Psoas muscle (tissue), 8 donors: ENCODE data around the gene CDC42BPB. TPM values are rescaled to one million over a fixed set of nuclear protein-coding genes. Genes with fewer than 3 reads are reported as not detected.
A peak's percentile ranks its signal among the peaks of the same experiment; 100 is the strongest.

Experiments used
- ATAC-seq, 4 donors: fragments of 200-7000 bp; cut with Tn5 transposase; one replicate each; pipeline ENCODE4 v1.9.1; 2020; ENCODE audit warnings: moderate library complexity in 3 of 4, mild to moderate bottlenecking in 2 of 4
- DNase-seq, 2 donors: peaks; one replicate each; pipeline ENCODE4 v3.0.0-alpha.2; 2020
- H3K27ac ChIP-seq: fragments of 200-600 bp; one replicate; pipeline ENCODE4 v1.8.0; 2022
- H3K27me3 ChIP-seq, 3 donors: fragments of 200-600 bp in 1 of 3; one replicate each; pipeline versions ENCODE4 v1.6.1 to v1.8.0; 2013 to 2022; ENCODE audit warnings: low read length in 2 of 3, mild to moderate bottlenecking in 2 of 3, moderate library complexity in 1 of 3; ENCODE audit not compliant: insufficient read depth in 3 of 3
- H3K36me3 ChIP-seq, 2 donors: fragments of 200-600 bp in 1 of 2; one replicate each; pipeline versions ENCODE4 v1.6.1 to v1.8.0; 2013 to 2022; ENCODE audit warnings: low read depth in 1 of 2, mild to moderate bottlenecking in 1 of 2, moderate library complexity in 1 of 2; ENCODE audit not compliant: insufficient read depth in 1 of 2
- H3K4me1 ChIP-seq: fragments of 200-600 bp; one replicate; pipeline ENCODE4 v1.8.0; 2022
- H3K4me3 ChIP-seq: fragments of 200-600 bp; one replicate; pipeline ENCODE4 v1.8.0; 2022; ENCODE audit warnings: mild to moderate bottlenecking
- H3K9me3 ChIP-seq: fragments of 200-600 bp; one replicate; pipeline ENCODE4 v1.8.0; 2022
- WGBS, 3 donors: extraction: QIAGEN DNeasy Blood & Tissue Kit; methylation state at CpG; one replicate each; pipeline versions ENCODE4 v1.1.6 to v1.1.7; 2013; 5-methylcytosine and 5-hydroxymethylcytosine counted together
- intact Hi-C, 2 donors: fragments of 100-400 bp; cut with DNase I; formaldehyde crosslinking; loops; one replicate each; pipeline versions ENCODE4 v1.11.0 to v1.14.2; 2022
- polyA plus RNA-seq, 3 donors: library from polyadenylated mRNA; stranded (reverse); fragments of 200-250 nt; gene quantifications; one replicate each; pipeline ENCODE4 v1.2.3, GENCODE V29; 2013
- total RNA-seq, 4 donors: library from RNA; stranded (reverse); fragmentation: NEBNext Ultra II Directional in 2 of 4; extraction: Animal tissue kit (Norgen Biotek cat#: 25700) in 2 of 4; gene quantifications; one replicate each; pipeline versions ENCODE4 v1.2.1 to v1.2.4, GENCODE V29; 2021 to 2023
- TF ChIP-seq, protein P1 (sequence below): fragments of 200-600 bp; IDR thresholded peaks from one replicate; pipeline ENCODE4 v1.8.0; 2022; ENCODE audit warnings: antibody characterized with exemption
- donor health status: healthy with polysubstance abuse.
- donor health status: DM: no; HTN: no; CAD: no; lungs with moderate emphysema.
- donor health status: Bipolar disorder and iron deficiency.
- donor health status: healthy.
- donor health status: DM: yes; HTN: yes; CAD: no.
- donor health status: DM: no; HTN: no; CAD: no.
- donor health status: DM: no; HTN: no; CAD: no.
- donor health status: DM: yes; HTN: yes; CAD: no.

Gene CDC42BPB
- total and polyA plus RNA-seq, 7 donors = 20.2 to 57.4 (median 40.0) TPM

DNA sequence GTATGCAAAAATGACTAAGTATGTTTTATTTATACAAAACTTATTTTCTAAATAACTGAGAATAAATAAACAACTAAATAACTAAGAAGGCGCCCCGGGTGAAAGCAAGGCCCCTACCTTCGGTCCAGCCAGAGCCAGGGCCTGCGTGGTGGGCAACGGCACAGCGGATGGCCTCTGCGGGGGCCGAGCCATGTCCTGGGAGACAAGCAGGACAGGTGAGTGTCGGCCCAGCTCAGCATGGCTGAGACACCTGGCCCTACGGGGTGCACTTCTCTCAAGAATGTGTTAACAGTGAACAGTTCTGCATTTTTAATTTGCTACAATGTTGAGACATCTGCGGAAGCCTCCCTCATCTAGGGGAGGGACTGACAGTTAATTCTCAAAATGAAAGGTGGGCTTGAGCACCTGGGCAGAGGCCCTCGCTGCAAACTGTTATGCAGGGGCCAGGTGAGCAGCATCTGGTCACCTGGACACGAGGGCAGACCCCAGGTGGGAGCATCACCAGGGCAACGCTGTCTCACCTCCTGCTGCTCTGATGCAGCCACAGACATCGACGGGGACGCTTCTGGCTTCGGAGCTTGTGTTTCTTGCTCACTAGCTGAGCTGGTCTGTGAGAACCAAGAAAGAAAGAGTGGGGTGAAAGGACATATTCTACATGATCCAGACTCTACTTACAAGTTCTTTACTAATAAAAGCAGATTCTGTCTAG is 103.1 kb downstream of the CDC42BPB start:
- Histone ChIP-seq H3K27me3 (no peaks in the 10 kb centered on the region), H3K27ac (no peak overlapping the region), H3K9me3 (no peaks in the 10 kb centered on the region), H3K36me3 (peaks cover 3 to 99% of the 10 kb centered on the region in 2 donors), H3K4me1 (peaks cover 12% of the 10 kb centered on the region), H3K4me3 (no peak overlapping the region)
- no peak for ATAC-seq
- WGBS, 3 donors = 93 to 95% (median 95%) methylated on average over 18 of the region's 18 CpGs
- intact Hi-C loops = no loop called here
- DNase-seq = no peak
- TF ChIP-seq, protein P1, sequence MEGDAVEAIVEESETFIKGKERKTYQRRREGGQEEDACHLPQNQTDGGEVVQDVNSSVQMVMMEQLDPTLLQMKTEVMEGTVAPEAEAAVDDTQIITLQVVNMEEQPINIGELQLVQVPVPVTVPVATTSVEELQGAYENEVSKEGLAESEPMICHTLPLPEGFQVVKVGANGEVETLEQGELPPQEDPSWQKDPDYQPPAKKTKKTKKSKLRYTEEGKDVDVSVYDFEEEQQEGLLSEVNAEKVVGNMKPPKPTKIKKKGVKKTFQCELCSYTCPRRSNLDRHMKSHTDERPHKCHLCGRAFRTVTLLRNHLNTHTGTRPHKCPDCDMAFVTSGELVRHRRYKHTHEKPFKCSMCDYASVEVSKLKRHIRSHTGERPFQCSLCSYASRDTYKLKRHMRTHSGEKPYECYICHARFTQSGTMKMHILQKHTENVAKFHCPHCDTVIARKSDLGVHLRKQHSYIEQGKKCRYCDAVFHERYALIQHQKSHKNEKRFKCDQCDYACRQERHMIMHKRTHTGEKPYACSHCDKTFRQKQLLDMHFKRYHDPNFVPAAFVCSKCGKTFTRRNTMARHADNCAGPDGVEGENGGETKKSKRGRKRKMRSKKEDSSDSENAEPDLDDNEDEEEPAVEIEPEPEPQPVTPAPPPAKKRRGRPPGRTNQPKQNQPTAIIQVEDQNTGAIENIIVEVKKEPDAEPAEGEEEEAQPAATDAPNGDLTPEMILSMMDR = no peak

DNA sequence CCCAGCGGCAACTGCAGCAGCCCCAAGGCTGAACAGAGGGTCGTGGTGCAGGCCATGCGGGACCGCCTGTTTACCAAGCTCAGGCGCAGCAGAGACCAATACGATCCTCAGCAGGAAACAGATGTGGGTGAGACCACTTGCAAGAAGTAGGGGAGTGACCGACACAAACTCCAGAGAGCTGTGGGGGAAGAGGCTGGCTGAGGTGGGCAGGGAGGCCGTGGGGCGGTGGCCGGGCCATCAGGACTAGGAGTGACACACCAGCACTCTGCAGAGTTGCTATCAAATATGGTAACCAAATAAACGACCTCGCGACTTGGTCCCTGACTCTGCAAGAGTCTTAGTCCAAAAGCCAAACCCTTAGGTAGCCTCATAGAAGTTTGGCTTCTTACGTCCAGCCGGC is 104.2 kb downstream of the CDC42BPB start:
- Histone ChIP-seq H3K4me3 (no peak overlapping the region), H3K27ac (no peak overlapping the region), H3K9me3 (no peaks in the 10 kb centered on the region), H3K27me3 (no peaks in the 10 kb centered on the region), H3K4me1 (peaks cover 17% of the 10 kb centered on the region), H3K36me3 (peaks cover 3 to 94% of the 10 kb centered on the region in 2 donors)
- intact Hi-C loops = no loop called here
- TF ChIP-seq, protein P1 = no peak
- ATAC-seq (no peak), DNase-seq (no peak)
- WGBS, 3 donors = 89 to 92% (median 91%) methylated on average over 15 of the region's 15 CpGs

DNA sequence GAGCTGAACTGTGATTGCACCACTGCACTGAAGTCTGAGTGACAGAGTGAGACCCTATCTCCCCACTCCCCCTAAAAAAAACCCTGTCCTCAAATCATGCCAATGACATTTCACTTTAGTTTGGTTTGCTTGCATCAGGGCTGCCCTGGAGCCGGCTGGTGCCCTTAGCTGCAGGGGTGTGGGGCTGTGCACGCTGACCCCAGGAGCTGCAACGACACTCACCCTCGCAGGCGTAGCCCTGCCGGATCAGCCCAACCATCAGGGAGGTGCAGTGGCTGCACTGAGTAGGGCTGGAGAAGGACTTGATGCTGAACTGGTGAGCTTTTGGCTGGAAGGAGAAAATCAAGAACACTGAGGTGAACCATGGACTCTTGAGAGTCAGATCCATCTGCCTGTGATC is 105.1 kb downstream of the CDC42BPB start:
- Histone ChIP-seq H3K27me3 (no peaks in the 10 kb centered on the region), H3K36me3 (peaks cover 5 to 92% of the 10 kb centered on the region in 2 donors), H3K9me3 (no peaks in the 10 kb centered on the region), H3K4me1 (peaks cover 17% of the 10 kb centered on the region), H3K27ac (no peak overlapping the region), H3K4me3 (no peak overlapping the region)
- DNase-seq (no peak), ATAC-seq (no peak)
- TF ChIP-seq, protein P1 = no peak
- intact Hi-C loops = no loop called here
- 93 to 95% (median 93%) methylated on average over 6 of the region's 6 CpGs for WGBS, 3 donors

DNA sequence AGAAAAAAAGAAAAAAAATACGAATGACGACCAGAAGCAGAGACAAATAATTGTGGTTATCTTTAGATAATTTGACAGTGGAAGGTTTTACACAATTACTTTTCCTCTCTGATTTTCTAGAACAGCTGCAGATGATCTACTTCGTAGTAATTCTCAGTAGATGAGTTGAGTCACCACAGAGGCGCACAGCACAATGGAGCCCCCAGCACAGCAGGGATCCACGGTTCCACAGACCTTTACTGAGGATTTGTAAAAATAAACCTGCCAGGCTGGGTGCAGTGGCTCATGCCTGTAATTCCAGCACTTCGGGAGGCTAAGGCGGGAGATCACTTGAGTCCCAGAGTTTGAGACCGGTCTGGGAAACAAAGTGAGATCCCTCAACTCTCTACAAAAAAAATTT is 105.5 kb downstream of the CDC42BPB start:
- TF ChIP-seq, protein P1 = no peak
- H3K27me3 ChIP-seq = no peaks in the 10 kb centered on the region
- intact Hi-C loops = no loop called here
- H3K4me3 ChIP-seq = no peak overlapping the region
- WGBS, 3 donors = 65 to 74% (median 69%) methylated on average over 8 of the region's 8 CpGs
- ATAC-seq (no peak), DNase-seq (no peak)
- no peak overlapping the region for H3K27ac ChIP-seq
- peaks cover 17% of the 10 kb centered on the region for H3K4me1 ChIP-seq
- H3K36me3 ChIP-seq = peaks cover 7 to 92% of the 10 kb centered on the region in 2 donors
- no peaks in the 10 kb centered on the region for H3K9me3 ChIP-seq

DNA sequence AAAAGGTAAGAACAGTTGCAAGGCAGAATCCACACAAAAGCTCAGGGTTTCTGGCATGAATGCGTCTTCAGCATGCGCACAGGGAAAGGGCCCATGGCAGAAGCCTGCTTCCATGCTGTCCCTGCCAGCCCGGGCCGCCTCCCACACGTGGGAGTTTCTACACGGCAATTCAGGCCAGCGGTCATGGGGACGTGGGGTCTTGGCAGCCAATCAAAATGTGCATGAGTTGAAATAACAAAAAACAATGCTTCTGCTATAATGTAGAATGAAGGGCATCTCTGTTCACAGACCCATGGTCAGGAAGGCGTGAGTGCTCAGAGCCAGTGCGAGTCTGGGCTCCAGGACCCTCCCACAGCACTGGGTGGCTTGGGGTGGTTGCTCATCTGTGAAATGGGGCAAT is 106.3 kb downstream of the CDC42BPB start:
- TF ChIP-seq, protein P1 = no peak
- Histone ChIP-seq H3K9me3 (no peaks in the 10 kb centered on the region), H3K36me3 (peaks cover 10 to 92% of the 10 kb centered on the region in 2 donors), H3K27ac (peak overlapping the region; percentile 93), H3K4me1 (peaks cover 17% of the 10 kb centered on the region), H3K4me3 (no peak overlapping the region), H3K27me3 (no peaks in the 10 kb centered on the region)
- intact Hi-C loops = no loop called here
- 75 to 82% (median 76%) methylated on average over 10 of the region's 10 CpGs for WGBS, 3 donors
- no peak for ATAC-seq
- DNase-seq = no peak
